Endothelial cell (in vitro differentiated cells): ENCODE data around the gene C1QTNF7. TPM values are rescaled to one million over a fixed set of nuclear protein-coding genes. Genes with fewer than 3 reads are reported as not detected.

Experiments used
- DNase-seq: peaks from one replicate; pipeline ENCODE4 v3.0.0; 2021; ENCODE audit warnings: low spot score
- H3K27ac Mint-ChIP-seq: one replicate; pipeline ENCODE4 v1.8.0; 2021; ENCODE audit warnings: mixed read lengths, inconsistent platforms; ENCODE audit not compliant: unreplicated experiment
- H3K27me3 Mint-ChIP-seq: one replicate; pipeline ENCODE4 v1.8.0; 2021; ENCODE audit warnings: mild to moderate bottlenecking, moderate library complexity, mixed read lengths, inconsistent platforms; ENCODE audit not compliant: unreplicated experiment
- H3K36me3 Mint-ChIP-seq: one replicate; pipeline ENCODE4 v1.8.0; 2021; ENCODE audit warnings: mild to moderate bottlenecking, low read depth, mixed read lengths, inconsistent platforms; ENCODE audit not compliant: unreplicated experiment
- H3K4me1 Mint-ChIP-seq: one replicate; pipeline ENCODE4 v1.8.0; 2021; ENCODE audit warnings: mild to moderate bottlenecking, mixed read lengths, inconsistent platforms; ENCODE audit not compliant: unreplicated experiment
- H3K4me3 Mint-ChIP-seq: one replicate; pipeline ENCODE4 v1.8.0; 2021; ENCODE audit warnings: mild to moderate bottlenecking, mixed read lengths, inconsistent platforms; ENCODE audit not compliant: unreplicated experiment
- H3K9me3 Mint-ChIP-seq: one replicate; pipeline ENCODE4 v1.8.0; 2021; ENCODE audit warnings: mixed read lengths, inconsistent platforms; ENCODE audit not compliant: unreplicated experiment
- CTCF ChIP-seq: fragments of 200-600 bp; sonication (generic); IDR thresholded peaks from one replicate; pipeline ENCODE4 v1.5.0; 2021; ENCODE audit warnings: antibody characterized with exemption; ENCODE audit not compliant: unreplicated experiment
- total RNA-seq: library from RNA; stranded (reverse); fragmentation: NEBNext Ultra II Directional; extraction: Animal tissue kit (Norgen Biotek cat#: 25700); gene quantifications from one replicate; pipeline ENCODE4 v1.2.1, GENCODE V29; 2021; ENCODE audit not compliant: unreplicated experiment

C1QTNF7 gene
- total RNA-seq, 1 donor from 2014 or later = not detected

GRCh38 chr4:15385515-15385914, 42.3 kb upstream of the C1QTNF7 start:
- Mint-ChIP-seq H3K9me3 (no peaks in the 10 kb centered on the region), H3K4me1 (no peaks in the 10 kb centered on the region), H3K36me3 (no peaks in the 10 kb centered on the region), H3K27me3 (no peaks in the 10 kb centered on the region), H3K4me3 (no peak overlapping the region), H3K27ac (no peak overlapping the region)
- no peak for TF ChIP-seq CTCF
- DNase-seq = no peak

GRCh38 chr4:15385928-15386327, 41.9 kb upstream of the C1QTNF7 start:
- Mint-ChIP-seq H3K4me3 (no peak overlapping the region), H3K4me1 (no peaks in the 10 kb centered on the region), H3K27ac (no peak overlapping the region), H3K9me3 (no peaks in the 10 kb centered on the region), H3K36me3 (no peaks in the 10 kb centered on the region), H3K27me3 (no peaks in the 10 kb centered on the region)
- no peak for DNase-seq
- TF ChIP-seq CTCF = no peak

GRCh38 chr4:15390494-15390893, 37.3 kb upstream of the C1QTNF7 start:
- no peak for DNase-seq

GRCh38 chr4:15392053-15392805, 35.6 kb upstream of the C1QTNF7 start:
- H3K4me3 Mint-ChIP-seq = no peak overlapping the region
- no peak for DNase-seq
- H3K36me3 Mint-ChIP-seq = no peaks in the 10 kb centered on the region

More at GRCh38 chr4:15390494-15390893, 37.3 kb upstream of the C1QTNF7 start:
- no peak overlapping the region for H3K27ac Mint-ChIP-seq
- H3K36me3 Mint-ChIP-seq = no peaks in the 10 kb centered on the region
- H3K4me1 Mint-ChIP-seq = no peaks in the 10 kb centered on the region
- peaks cover 1% of the 10 kb centered on the region for H3K27me3 Mint-ChIP-seq
- no peak overlapping the region for H3K4me3 Mint-ChIP-seq
- TF ChIP-seq CTCF = no peak
- no peaks in the 10 kb centered on the region for H3K9me3 Mint-ChIP-seq

More at GRCh38 chr4:15392053-15392805, 35.6 kb upstream of the C1QTNF7 start:
- no peak for TF ChIP-seq CTCF
- no peaks in the 10 kb centered on the region for H3K9me3 Mint-ChIP-seq
- H3K4me1 Mint-ChIP-seq = no peaks in the 10 kb centered on the region
- H3K27ac Mint-ChIP-seq = no peak overlapping the region
- H3K27me3 Mint-ChIP-seq = peaks cover 1% of the 10 kb centered on the region
